Endometrial microvascular endothelial cells (primary cell): ENCODE results near the gene IPO7. TPM values are rescaled to one million over a fixed set of nuclear protein-coding genes. Genes with fewer than 3 reads are reported as not detected.
"Not testable (repeated sequence)": the region's sequence is repeated elsewhere in the genome, so short reads cannot be mapped to it uniquely, and the experiment has no call there.

Experiments used
- in situ Hi-C: cut with HindIII; loops from 2 replicates; pipeline ENCODE4 v1.10.0; 2017; ENCODE audit warnings: low sequenced_read_pairs, low pct_unique_long_range_greater_than_20kb; ENCODE audit errors: inconsistent ontology term
- total RNA-seq: library from RNA; depleted of rRNA; stranded (reverse); fragments of >200 nt; gene quantifications from one replicate; pipeline ENCODE4 v1.2.3, GENCODE V29; 2015; ENCODE audit errors: inconsistent ontology term

IPO7 gene
- total RNA-seq, 1 donor from 2014 or later = 99.4 TPM

- in situ Hi-C loops = no loop called here
Observed at GRCh38 chr11:9396752-9397151, 12.3 kb downstream of the IPO7 start.

GRCh38 chr11:9397746-9398680 is 13.6 kb downstream of the IPO7 start:
- in situ Hi-C loops = no loop called here

GRCh38 chr11:9399466-9399865 is 15.0 kb downstream of the IPO7 start:
- in situ Hi-C loops = no loop called here

- in situ Hi-C loops = not testable (repeated sequence)
Observed at GRCh38 chr11:9401884-9402283, 17.4 kb downstream of the IPO7 start.

GRCh38 chr11:9428706-9429105 is 44.3 kb downstream of the IPO7 start:
- in situ Hi-C loops = no loop called here

GRCh38 chr11:9438611-9439010 is 54.2 kb downstream of the IPO7 start:
- in situ Hi-C loops = no loop called here

- in situ Hi-C loops = no loop called here
Observed at GRCh38 chr11:9446230-9446629, 61.8 kb downstream of the IPO7 start.

- in situ Hi-C loops = no loop called here
Observed at GRCh38 chr11:9448576-9449352, 64.3 kb downstream of the IPO7 start.

- in situ Hi-C loops = not testable (repeated sequence)
Observed at GRCh38 chr11:9452023-9452422, 67.6 kb downstream of the IPO7 start.

- in situ Hi-C loops = no loop called here
Observed at GRCh38 chr11:9455722-9456121, 71.3 kb downstream of the IPO7 start.

- in situ Hi-C loops = no loop called here
Observed at GRCh38 chr11:9459667-9460321, 75.3 kb downstream of the IPO7 start.

GRCh38 chr11:9460322-9461062 is 76.0 kb downstream of the IPO7 start, which contains the start of gene ZNF143:
ZNF143 (plus strand) TSS chr11:9461012; CDS start chr11:9471309, 10,297 bp downstream.
- in situ Hi-C loops = no loop called here

- in situ Hi-C loops = no loop called here
Observed at GRCh38 chr11:9461063-9461759, 76.8 kb downstream of the IPO7 start.

GRCh38 chr11:9461760-9462134 is 77.3 kb downstream of the IPO7 start:
- in situ Hi-C loops = no loop called here

GRCh38 chr11:9462172-9462799 is 77.8 kb downstream of the IPO7 start:
- in situ Hi-C loops = no loop called here

GRCh38 chr11:9462806-9463537 is 78.5 kb downstream of the IPO7 start:
- in situ Hi-C loops = no loop called here

- in situ Hi-C loops = no loop called here
Observed at GRCh38 chr11:9470765-9471164, 86.3 kb downstream of the IPO7 start.
